GM13976 (cell line): ENCODE measurements around the gene ARHGAP26.

Source experiments
- DNase-seq: peaks from one replicate; pipeline ENCODE4 v3.0.0; 2012; ENCODE audit warnings: low spot score
- CTCF ChIP-seq: IDR thresholded peaks from 2 replicates; pipeline ENCODE4 v1.5.1; 2012; ENCODE audit warnings: borderline replicate concordance, mild to moderate bottlenecking; ENCODE audit not compliant: insufficient read depth; ENCODE audit errors: extremely low read depth, missing control alignments, control extremely low read depth
- in situ Hi-C: fragments of 300-500 bp; cut with MboI; formaldehyde crosslinking; loops from one replicate; pipeline ENCODE4 v1.12.0; 2022; ENCODE audit warnings: low sequenced_read_pairs, mixed read lengths, inconsistent platforms; ENCODE audit not compliant: unreplicated experiment

ARHGAP26 gene

GRCh38 chr5:143021595-143021994 is 251.4 kb downstream of the ARHGAP26 start:
- TF ChIP-seq CTCF: no peak
- no peak for DNase-seq
- in situ Hi-C loops: loop anchor here (5.0 to 25.0 kb wide), 3 partner anchors 36 to 791 kb away; partner anchors contain the start of gene HMHB1

DNA sequence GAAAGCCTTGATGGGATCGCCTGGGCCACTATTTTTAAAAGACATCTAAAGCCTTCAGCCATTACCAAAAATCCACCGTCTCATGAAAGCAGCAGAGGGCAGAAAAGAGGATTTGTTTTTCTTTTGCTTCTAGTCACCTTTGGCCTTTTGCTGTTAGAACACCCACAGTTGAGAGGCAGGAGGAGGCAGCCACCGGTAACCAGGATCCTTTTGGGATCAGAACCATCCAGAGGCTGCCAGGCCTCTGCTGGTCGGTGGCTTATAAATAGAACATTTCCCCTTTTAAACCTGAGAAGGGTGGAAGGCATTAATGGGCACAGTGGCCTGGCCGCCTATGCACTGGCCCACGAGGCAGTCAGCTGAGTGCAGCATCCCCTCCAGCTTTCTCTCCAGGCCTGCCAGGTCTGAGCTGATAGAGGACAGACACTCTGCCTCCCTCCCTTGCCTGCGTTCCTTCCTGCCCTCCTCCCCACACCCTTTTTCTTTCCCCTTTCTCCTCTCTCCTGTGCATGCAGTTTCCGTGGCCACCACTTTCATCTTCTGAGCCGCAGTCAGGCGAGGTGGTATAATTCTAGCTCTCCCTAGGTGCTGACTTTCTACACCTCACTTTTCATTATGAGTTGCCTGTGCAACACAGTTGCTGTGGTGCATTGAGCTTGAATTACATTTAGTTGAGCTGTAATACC is 253.4 kb downstream of the ARHGAP26 start:
- in situ Hi-C loops: loop anchor here (5.0 to 25.0 kb wide), 3 partner anchors 34 to 789 kb away; partner anchors contain the start of gene HMHB1
- peak; percentile 41 for DNase-seq
- no peak for TF ChIP-seq CTCF

GRCh38 chr5:143024228-143024920 is 254.2 kb downstream of the ARHGAP26 start:
- no peak for DNase-seq
- in situ Hi-C loops: loop anchor here (5.0 to 25.0 kb wide), 3 partner anchors 33 to 788 kb away; partner anchors contain the start of gene HMHB1
- no peak for TF ChIP-seq CTCF

DNA sequence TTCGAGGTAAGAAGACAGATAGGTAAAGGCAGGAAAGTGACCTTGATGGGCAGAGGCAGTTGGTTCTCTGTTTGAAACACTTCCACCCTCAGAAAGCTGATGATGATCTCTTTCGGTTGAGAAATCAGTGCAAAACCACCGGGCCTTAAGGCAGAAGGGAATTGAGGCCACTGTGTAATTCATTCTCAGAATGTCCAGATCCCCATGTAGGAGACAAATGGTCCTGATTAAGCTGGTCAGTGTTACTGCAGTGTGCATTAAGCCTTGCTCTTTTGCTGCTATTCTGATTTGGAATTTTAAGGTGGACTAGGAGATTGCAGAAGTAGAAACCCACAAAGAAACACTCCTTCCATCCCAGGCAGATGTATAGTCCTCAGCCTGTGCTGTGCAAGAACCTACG is 255.2 kb downstream of the ARHGAP26 start:
- no peak for TF ChIP-seq CTCF
- no peak for DNase-seq
- in situ Hi-C loops: loop anchor here (10.0 kb wide), 1 partner anchor 159 kb away; no protein-coding TSS in a partner anchor

- no peak for DNase-seq
- in situ Hi-C loops: loop anchor here (10.0 kb wide), 1 partner anchor 159 kb away; no protein-coding TSS in a partner anchor
- TF ChIP-seq CTCF: no peak
Measured at GRCh38 chr5:143025971-143026370, 255.8 kb downstream of the ARHGAP26 start.

DNA sequence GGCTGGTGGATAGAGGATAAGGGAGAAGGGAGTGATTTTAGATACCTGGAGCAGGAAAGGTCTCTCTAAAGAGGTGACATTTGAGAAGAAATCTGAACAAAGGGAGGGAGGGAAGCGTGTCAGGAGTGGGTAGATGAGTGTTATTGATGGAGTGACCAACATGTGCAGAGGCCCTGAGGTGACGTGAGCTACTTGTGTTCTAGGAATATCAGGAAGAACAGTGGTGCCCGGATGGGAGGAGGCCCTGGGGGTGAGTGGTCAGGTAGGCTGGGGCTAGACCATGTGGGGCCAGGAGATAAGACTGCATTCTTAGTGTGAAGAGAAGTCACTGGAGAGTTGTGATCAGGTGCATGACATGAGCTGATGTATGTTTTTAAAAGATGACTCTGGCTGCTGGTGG is 256.2 kb downstream of the ARHGAP26 start:
- DNase-seq: no peak
- TF ChIP-seq CTCF: no peak
- in situ Hi-C loops: loop anchor here (10.0 kb wide), 1 partner anchor 158 kb away; no protein-coding TSS in a partner anchor
